Measurements from ENCODE around the gene CCDC102A.
"Not testable (repeated sequence)": the region's sequence is repeated elsewhere in the genome, so short reads cannot be mapped to it uniquely, and the experiment has no call there.

Gene CCDC102A

GRCh38 chr16:57565461-57565860, 29.1 kb upstream of the CCDC102A start:
- DNase-seq (ENCODE audit: low read depth), result no peak

- peak; percentile 21 for DNase-seq (ENCODE audit: low read depth)
Measured at GRCh38 chr16:57564571-57565270, 28.4 kb upstream of the CCDC102A start.

GRCh38 chr16:57563761-57564160, 27.4 kb upstream of the CCDC102A start:
- DNase-seq (ENCODE audit: low read depth), result no peak

GRCh38 chr16:57563487-57563750, 27.0 kb upstream of the CCDC102A start:
- DNase-seq (ENCODE audit: low read depth), result no peak

GRCh38 chr16:57562669-57563486, 26.5 kb upstream of the CCDC102A start:
- DNase-seq (ENCODE audit: low read depth), result no peak

DNA sequence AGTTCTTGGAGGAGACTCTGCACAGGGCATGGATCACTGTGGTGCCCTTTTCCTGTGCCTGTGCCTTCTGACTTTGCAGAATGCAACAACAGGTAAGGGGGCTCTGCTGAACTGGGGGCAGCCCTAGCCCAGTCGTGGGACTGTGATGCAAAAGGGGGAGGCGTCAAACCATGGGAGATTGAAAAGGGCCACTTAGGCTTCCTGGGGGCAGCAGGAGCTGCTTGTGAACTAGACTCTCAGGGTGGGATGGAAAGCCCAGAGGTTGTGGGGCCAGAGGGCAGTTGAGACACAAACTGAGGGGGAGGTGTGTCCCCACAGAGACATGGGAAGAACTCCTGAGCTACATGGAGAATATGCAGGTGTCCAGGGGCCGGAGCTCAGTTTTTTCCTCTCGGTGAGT, 25.7 kb upstream of the CCDC102A start:
- DNase-seq (ENCODE audit: low read depth), result no peak

- DNase-seq (ENCODE audit: low read depth), result no peak
Measured at GRCh38 chr16:57559072-57559790, 22.9 kb upstream of the CCDC102A start.

GRCh38 chr16:57556941-57557541, 20.7 kb upstream of the CCDC102A start:
- DNase-seq (ENCODE audit: low read depth), result no peak

DNA sequence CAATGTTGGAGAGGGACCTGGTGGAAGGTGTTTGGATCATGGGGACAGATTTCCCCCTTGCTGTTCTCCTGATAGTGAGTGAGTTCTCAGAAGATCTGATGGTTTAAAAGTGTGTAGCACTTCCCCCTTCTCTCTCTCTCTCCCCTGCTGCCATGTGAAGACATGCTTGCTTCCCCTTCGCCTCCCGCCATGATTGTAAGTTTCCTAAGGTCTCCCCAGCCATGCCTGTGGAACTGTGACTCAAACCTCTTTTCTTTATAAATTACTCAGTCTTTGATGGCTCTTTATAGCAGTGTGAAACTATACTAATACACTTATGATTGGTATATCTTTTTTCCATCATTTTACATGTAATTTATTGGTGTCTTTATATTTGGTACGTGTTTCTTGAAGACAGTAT, 19.5 kb upstream of the CCDC102A start:
- no peak for DNase-seq (ENCODE audit: low read depth)

GRCh38 chr16:57551057-57551456, 14.7 kb upstream of the CCDC102A start:
- no peak for DNase-seq (ENCODE audit: low read depth)

GRCh38 chr16:57549730-57550129, 13.4 kb upstream of the CCDC102A start:
- no peak for DNase-seq (ENCODE audit: low read depth)

GRCh38 chr16:57548408-57548807, 12.0 kb upstream of the CCDC102A start:
- no peak for DNase-seq (ENCODE audit: low read depth)

DNA sequence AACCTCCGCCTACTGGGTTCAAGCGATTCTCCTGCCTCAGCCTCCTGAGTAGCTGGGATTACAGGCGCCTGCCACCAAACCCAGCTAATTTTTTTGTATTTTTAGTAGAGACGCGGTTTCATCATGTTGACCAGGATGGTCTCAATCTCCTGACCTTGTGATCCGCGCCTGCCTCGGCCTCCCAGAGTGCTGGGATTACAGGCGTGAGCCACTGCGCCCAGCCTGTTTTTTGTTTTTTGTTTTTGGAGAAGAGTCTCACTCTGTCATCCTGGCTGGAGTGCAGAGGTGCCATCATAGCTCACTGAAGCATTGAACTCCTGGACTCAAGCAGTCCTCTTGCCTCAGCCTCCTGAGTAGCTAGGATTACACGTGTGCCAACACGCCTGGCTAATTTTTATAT, 11.2 kb upstream of the CCDC102A start:
- DNase-seq (ENCODE audit: low read depth), result not testable (repeated sequence)

- DNase-seq (ENCODE audit: low read depth), result no peak
Measured at GRCh38 chr16:57544124-57544653, 7.8 kb upstream of the CCDC102A start.

DNA sequence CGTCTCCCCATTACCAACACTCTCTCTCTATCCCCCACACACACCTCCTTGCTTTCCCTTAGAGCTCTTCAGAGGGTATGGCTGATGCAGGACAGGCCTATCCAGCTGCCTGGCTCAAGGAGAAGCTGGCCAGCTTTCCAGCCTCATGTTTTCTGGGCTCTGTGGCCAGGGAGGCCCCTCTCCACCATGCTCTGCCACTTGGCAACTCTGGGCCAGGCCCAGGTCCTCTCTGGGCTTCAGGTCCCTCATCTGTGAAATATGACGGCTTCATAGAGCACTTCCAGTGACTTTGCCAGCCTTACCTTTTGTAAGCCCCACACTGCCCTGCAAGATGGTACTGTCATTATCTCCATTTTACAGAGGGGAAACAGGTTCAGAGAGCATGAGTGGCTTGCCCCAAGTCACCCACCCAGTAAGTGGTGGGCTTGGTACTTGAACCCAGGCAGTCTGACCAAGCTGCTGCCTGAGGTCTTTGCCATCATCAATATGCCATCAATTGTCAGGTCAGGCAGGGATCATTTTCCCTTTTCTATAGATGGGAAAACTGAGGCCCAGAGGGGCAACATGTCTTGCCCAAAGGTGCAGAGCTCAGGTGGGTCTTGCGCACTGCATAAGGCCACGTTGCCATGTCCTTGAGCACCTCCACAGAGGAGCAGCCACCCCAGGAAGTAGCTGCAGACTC, 5.5 kb upstream of the CCDC102A start:
- no peak for DNase-seq (ENCODE audit: low read depth)

GRCh38 chr16:57540906-57541753, 4.8 kb upstream of the CCDC102A start:
- DNase-seq (ENCODE audit: low read depth), result no peak

DNA sequence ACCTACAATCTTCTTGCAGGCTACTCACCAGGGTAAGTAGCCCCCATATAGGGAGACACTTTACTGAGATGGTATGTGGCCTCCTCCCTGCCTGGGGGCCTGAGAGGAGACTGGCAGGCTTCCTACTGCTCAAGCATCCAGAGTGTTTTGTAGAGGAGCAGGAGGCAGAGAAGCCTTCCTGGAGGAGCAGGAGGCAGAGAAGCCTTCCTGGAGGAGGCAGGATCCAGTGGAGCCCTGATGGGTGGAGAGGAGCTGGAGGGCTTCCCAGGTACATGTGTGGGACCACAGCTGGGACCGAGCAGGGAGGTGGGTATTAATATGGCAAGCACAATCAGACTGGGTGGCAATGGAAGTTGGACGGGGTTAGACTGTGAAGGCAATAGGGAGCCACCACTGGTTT, 4.0 kb upstream of the CCDC102A start:
- no peak for DNase-seq (ENCODE audit: low read depth)

DNA sequence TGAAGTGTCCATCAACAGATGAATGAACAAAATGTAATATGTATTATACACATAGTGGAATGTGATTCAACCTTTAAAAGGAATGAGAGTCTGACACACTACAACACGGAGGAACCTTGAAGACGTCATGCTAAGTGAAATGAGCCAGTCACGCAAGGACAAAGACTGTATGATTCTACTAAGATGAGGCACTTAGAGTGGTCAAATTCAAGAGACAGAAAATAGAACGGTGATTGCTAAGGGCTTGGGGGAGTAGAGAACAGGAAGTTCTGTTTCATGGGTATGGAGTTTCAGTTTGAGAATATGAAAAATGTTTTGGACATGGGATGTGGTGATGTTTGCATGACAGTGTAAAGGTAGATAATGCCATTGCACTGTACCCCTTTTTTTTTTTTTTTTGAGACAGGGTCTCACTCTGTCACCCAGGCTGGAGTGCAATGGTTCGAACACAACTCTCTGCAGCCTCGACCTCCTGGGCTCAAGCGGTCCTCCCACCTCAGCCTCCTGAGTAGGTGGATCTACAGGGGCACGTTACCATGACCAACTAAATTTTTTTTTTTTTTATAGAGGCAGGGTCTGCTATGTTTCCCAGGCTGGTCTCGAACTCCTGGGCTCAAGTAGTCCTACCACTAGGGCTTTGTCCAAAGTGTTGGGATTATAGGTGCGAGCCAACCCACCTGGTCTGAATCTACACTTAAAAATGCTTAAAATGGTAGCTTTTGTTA, 2.9 kb upstream of the CCDC102A start:
- DNase-seq (ENCODE audit: low read depth), result no peak

DNA sequence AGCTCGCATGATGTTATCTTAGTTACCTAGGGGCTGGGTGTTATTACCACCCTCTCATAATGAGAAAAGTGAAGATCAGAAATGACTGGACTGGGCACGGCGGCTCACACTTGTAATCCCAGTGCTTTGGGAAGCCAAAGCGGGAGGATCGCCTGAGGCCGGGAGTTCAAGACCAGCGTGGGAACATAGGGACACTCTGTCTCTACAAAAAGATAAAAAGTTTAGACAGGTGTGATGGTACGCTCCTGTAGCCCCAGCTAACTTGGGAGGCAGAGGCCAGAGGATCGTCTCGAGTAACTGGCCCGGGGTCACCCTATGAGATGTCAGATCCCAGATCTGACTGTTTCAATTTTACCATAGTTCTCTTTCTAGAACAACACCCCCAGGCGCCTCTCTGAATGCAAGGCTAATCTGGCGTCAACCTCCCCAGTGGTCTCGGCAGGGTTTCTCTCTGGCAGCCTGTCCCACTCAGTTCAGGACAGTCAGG, 1.9 kb upstream of the CCDC102A start:
- DNase-seq (ENCODE audit: low read depth), result no peak

DNA sequence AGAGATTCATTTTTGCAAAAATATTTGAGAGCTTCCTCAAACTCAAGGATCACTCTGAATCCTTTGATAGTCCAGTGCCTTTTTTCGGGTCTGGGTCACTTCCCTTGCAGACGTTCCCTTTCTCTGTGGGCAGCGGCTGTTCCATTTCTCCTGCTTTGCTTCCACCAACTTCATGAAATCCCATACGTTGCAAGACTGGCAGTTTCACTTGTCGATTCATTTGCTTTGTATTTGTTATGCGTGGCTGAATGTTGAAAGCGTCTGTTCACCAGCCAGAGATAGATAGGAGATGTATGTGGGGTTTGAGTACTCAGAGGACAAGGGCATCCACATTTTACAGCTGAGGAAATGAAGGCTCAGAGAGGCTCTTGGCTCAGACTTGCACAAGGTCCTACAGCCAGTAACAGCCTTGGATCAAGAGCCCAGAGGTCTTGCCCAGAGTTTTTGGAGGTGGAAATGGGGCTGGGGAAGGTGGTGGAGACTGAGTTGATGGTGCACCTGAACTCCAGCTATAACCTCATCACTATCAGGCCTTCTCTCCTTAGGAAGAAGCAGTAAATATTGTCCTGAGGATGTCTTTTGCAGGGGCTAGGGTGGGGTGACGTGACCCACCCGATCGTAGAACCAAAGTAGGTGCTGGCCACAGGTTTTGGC, 1.3 kb upstream of the CCDC102A start:
- no peak for DNase-seq (ENCODE audit: low read depth)

Measured in stromal cell of bone marrow (primary cell).